Measurements from ENCODE around the gene GIGYF1.
A peak's percentile ranks its signal among the peaks of the same experiment; 100 is the strongest.

GIGYF1 gene

DNA sequence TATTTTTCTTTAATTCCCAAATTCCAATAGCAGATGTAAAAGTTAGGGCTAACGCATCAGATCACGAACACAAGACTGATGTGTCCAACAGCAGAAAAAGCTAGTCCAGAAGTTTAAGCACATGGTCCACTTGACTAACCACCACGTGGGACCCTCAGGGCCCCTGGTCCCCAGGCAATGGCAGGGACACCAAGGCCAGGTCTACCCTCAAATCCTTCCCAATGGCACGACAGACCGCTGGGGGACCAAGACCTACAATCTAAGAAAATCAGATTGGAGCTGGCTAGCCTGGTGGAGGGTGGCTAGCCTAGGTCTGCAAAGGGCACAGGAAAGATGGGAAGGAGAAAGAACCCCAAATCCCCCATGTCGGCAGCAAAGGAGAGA lies 1.5 kb downstream of the GIGYF1 start:
- Histone ChIP-seq H3K27me3 (replicated peaks; ENCODE audit: insufficient read depth, low read length) (peaks cover 27% of the 10 kb centered on the region), H3K79me2 (ENCODE audit: low read length) (peaks cover 53% of the 10 kb centered on the region), H3K4me2 (ENCODE audit: low read depth, low read length) (peak overlapping the region; percentile 71)

GRCh38 chr7:100691676-100692577 lies 2.1 kb downstream of the GIGYF1 start:
- Histone ChIP-seq H3K9me3 (replicated peaks; ENCODE audit: insufficient read depth, low read length) (no peaks in the 10 kb centered on the region), H3K4me3 (ENCODE audit: low read length) (no peak overlapping the region), H3F3A (ENCODE audit: insufficient read depth, low read length) (peaks cover 13% of the 10 kb centered on the region), H2AFZ (ENCODE audit: low read length) (no peak overlapping the region), H3K4me1 (ENCODE audit: low read length) (peaks cover 25% of the 10 kb centered on the region), H3K9ac (ENCODE audit: low read length) (no peak overlapping the region), H3K27me3 (replicated peaks; ENCODE audit: insufficient read depth, low read length) (peaks cover 20% of the 10 kb centered on the region), H3K79me2 (ENCODE audit: low read length) (peaks cover 53% of the 10 kb centered on the region), H4K20me1 (ENCODE audit: insufficient read depth, low read length) (peaks cover 4% of the 10 kb centered on the region; the same call in 1 of the 2 replicates), H3K9me2 (replicated peaks; ENCODE audit: insufficient read depth, low read length) (no peaks in the 10 kb centered on the region), H3K36me3 (replicated peaks; ENCODE audit: insufficient read depth, low read length) (0 out of 2 replicates have a peak, but pooled peaks cover 3% of the 10 kb centered on the region), H3K27ac (ENCODE audit: low read length) (no peak overlapping the region), H3K4me2 (ENCODE audit: low read depth, low read length) (peak overlapping the region; percentile 71; the same call in 1 of the 2 replicates)
- peak; percentile 74 for DNase-seq
- TF ChIP-seq EZH2 (optimal IDR thresholded peaks at IDR 0.05; ENCODE audit: low read depth, low read length) (no peak), EZH2phosphoT487 (IDR thresholded peaks at IDR 0.05; ENCODE audit: low read length) (no peak)
- TF ChIP-seq, protein P1, sequence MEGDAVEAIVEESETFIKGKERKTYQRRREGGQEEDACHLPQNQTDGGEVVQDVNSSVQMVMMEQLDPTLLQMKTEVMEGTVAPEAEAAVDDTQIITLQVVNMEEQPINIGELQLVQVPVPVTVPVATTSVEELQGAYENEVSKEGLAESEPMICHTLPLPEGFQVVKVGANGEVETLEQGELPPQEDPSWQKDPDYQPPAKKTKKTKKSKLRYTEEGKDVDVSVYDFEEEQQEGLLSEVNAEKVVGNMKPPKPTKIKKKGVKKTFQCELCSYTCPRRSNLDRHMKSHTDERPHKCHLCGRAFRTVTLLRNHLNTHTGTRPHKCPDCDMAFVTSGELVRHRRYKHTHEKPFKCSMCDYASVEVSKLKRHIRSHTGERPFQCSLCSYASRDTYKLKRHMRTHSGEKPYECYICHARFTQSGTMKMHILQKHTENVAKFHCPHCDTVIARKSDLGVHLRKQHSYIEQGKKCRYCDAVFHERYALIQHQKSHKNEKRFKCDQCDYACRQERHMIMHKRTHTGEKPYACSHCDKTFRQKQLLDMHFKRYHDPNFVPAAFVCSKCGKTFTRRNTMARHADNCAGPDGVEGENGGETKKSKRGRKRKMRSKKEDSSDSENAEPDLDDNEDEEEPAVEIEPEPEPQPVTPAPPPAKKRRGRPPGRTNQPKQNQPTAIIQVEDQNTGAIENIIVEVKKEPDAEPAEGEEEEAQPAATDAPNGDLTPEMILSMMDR (IDR thresholded peaks at IDR 0.05; ENCODE audit: low read length), result peak; percentile 86

More for the DNA sequence above, 1.5 kb downstream of the GIGYF1 start:
- TF ChIP-seq EZH2 (optimal IDR thresholded peaks at IDR 0.05; ENCODE audit: low read depth, low read length) (no peak), EZH2phosphoT487 (IDR thresholded peaks at IDR 0.05; ENCODE audit: low read length) (no peak)
- TF ChIP-seq, protein P1 (IDR thresholded peaks at IDR 0.05; ENCODE audit: low read length), result no peak
- no peak overlapping the region for H2AFZ ChIP-seq (ENCODE audit: low read length)
- no peaks in the 10 kb centered on the region for H3K9me2 ChIP-seq (replicated peaks; ENCODE audit: insufficient read depth, low read length)
- peaks cover 13% of the 10 kb centered on the region for H3F3A ChIP-seq (ENCODE audit: insufficient read depth, low read length)
- peak overlapping the region; percentile 91; the same call in 1 of the 2 replicates for H3K4me3 ChIP-seq (ENCODE audit: low read length)
- DNase-seq, result no peak
- no peak overlapping the region for H3K27ac ChIP-seq (ENCODE audit: low read length)
- peaks cover 25% of the 10 kb centered on the region for H3K4me1 ChIP-seq (ENCODE audit: low read length)
- 0 out of 2 replicates have a peak, but pooled peaks cover 3% of the 10 kb centered on the region for H3K36me3 ChIP-seq (replicated peaks; ENCODE audit: insufficient read depth, low read length)
- H3K9me3 ChIP-seq (replicated peaks; ENCODE audit: insufficient read depth, low read length), result no peaks in the 10 kb centered on the region
- H3K9ac ChIP-seq (ENCODE audit: low read length), result no peak overlapping the region
- peaks cover 4% of the 10 kb centered on the region; the same call in 1 of the 2 replicates for H4K20me1 ChIP-seq (ENCODE audit: insufficient read depth, low read length)

- no peak overlapping the region for H3K27ac ChIP-seq (ENCODE audit: low read length)
- H3K4me2 ChIP-seq (ENCODE audit: low read depth, low read length), result no peak overlapping the region
These were observed 4.6 kb downstream of the GIGYF1 start for GRCh38 chr7:100689230-100690135.

More at GRCh38 chr7:100689230-100690135, 4.6 kb downstream of the GIGYF1 start:
- Histone ChIP-seq H3K27me3 (replicated peaks; ENCODE audit: insufficient read depth, low read length) (peaks cover under 1% of the 10 kb centered on the region; the same call in 1 of the 2 replicates), H3K9ac (ENCODE audit: low read length) (no peak overlapping the region), H4K20me1 (ENCODE audit: insufficient read depth, low read length) (peaks cover 4% of the 10 kb centered on the region; the same call in 1 of the 2 replicates), H3K4me1 (ENCODE audit: low read length) (peaks cover 12% of the 10 kb centered on the region), H3K36me3 (replicated peaks; ENCODE audit: insufficient read depth, low read length) (0 out of 2 replicates have a peak, but pooled peaks cover 3% of the 10 kb centered on the region), H3K79me2 (ENCODE audit: low read length) (peaks cover 53% of the 10 kb centered on the region), H3K4me3 (ENCODE audit: low read length) (no peak overlapping the region), H3K9me3 (replicated peaks; ENCODE audit: insufficient read depth, low read length) (no peaks in the 10 kb centered on the region), H3K9me2 (replicated peaks; ENCODE audit: insufficient read depth, low read length) (no peaks in the 10 kb centered on the region), H3F3A (ENCODE audit: insufficient read depth, low read length) (peaks cover under 1% of the 10 kb centered on the region; the same call in 1 of the 2 replicates), H2AFZ (ENCODE audit: low read length) (no peak overlapping the region)
- TF ChIP-seq EZH2 (optimal IDR thresholded peaks at IDR 0.05; ENCODE audit: low read depth, low read length) (no peak), EZH2phosphoT487 (IDR thresholded peaks at IDR 0.05; ENCODE audit: low read length) (no peak)
- TF ChIP-seq, protein P1 (IDR thresholded peaks at IDR 0.05; ENCODE audit: low read length), result no peak
- DNase-seq, result no peak

Measured in MM.1S (cell line).